Transverse colon (tissue), 4 donors: ENCODE measurements around the gene CES4A.
A peak's percentile ranks its signal among the peaks of the same experiment; 100 is the strongest.

Source experiments
- CTCF ChIP-seq, 5 experiments: fragments of 200-600 bp in 3 of 5; fragments of 450-650 bp in 2 of 5; sonication (generic) in 3 of 5; IDR thresholded peaks; 1 replicate in 2 of 5; 2 replicates in 3 of 5; pipeline ENCODE4 v1.5.1; 2016 to 2017; ENCODE audit warnings: antibody characterized with exemption in 5 of 5, inconsistent platforms in 3 of 5, mild to moderate bottlenecking in 2 of 5, moderate library complexity in 1 of 5
- EP300 ChIP-seq: sonication (generic); formaldehyde crosslinking; IDR thresholded peaks from one replicate; pipeline ENCODE4 v1.6.1; 2017; ENCODE audit warnings: antibody characterized with exemption, low read depth
- POLR2A ChIP-seq: fragments of 450-650 bp; IDR thresholded peaks from one replicate; pipeline ENCODE4 v1.6.1; 2016; ENCODE audit warnings: antibody characterized with exemption, mild to moderate bottlenecking, moderate library complexity
- POLR2AphosphoS5 ChIP-seq, 3 donors: sonication (generic); formaldehyde crosslinking; IDR thresholded peaks; one replicate each; pipeline ENCODE4 v1.6.1; 2016; ENCODE audit warnings: antibody characterized with exemption in 3 of 3

- TF ChIP-seq POLR2A (peak; percentile 37), CTCF (IDR thresholded peaks at IDR 0.05) (peak; percentile 93 to 99 (median 97)), POLR2AphosphoS5 (IDR thresholded peaks at IDR 0.05) (peak in 1 of 3 donors; percentile 20), EP300 (no peak)
Observed at GRCh38 chr16:66977341-66978113, 10.9 kb upstream of the CES4A start.
